Mesothelial cell of epicardium (in vitro differentiated cells): ENCODE data around the gene EMX2. TPM values are rescaled to one million over a fixed set of nuclear protein-coding genes. Genes with fewer than 3 reads are reported as not detected.
A peak's percentile ranks its signal among the peaks of the same experiment; 100 is the strongest.

ENCODE experiments used
- DNase-seq, 2 experiments: peaks; one replicate each; pipeline ENCODE4 v3.0.0; 2021; ENCODE audit warnings: low spot score in 2 of 2; ENCODE audit not compliant: unreplicated experiment in 2 of 2
- H3K27ac Mint-ChIP-seq: 2 replicates; pipeline ENCODE4 v1.8.0; 2021; ENCODE audit warnings: mixed read lengths
- H3K27me3 Mint-ChIP-seq: 2 replicates; pipeline ENCODE4 v1.8.0; 2021; ENCODE audit warnings: low read depth, mixed read lengths
- H3K36me3 Mint-ChIP-seq: 2 replicates; pipeline ENCODE4 v1.8.0; 2021; ENCODE audit warnings: mixed read lengths
- H3K4me1 Mint-ChIP-seq: 2 replicates; pipeline ENCODE4 v1.8.0; 2021; ENCODE audit warnings: mixed read lengths
- H3K4me3 Mint-ChIP-seq: 2 replicates; pipeline ENCODE4 v1.8.0; 2021; ENCODE audit warnings: mild to moderate bottlenecking, moderate library complexity, mixed read lengths
- H3K9me3 Mint-ChIP-seq: 2 replicates; pipeline ENCODE4 v1.8.0; 2021; ENCODE audit warnings: mixed read lengths
- CTCF ChIP-seq: fragments of 200-600 bp; sonication (generic); IDR thresholded peaks from one replicate; pipeline ENCODE4 v1.5.0; 2021; ENCODE audit warnings: antibody characterized with exemption; ENCODE audit not compliant: unreplicated experiment
- total RNA-seq: library from RNA; stranded (reverse); gene quantifications from 3 replicates; pipeline ENCODE4 v1.2.1, GENCODE V29; 2021

Gene EMX2
- total RNA-seq, 1 donor from 2014 or later: 2.8 TPM

GRCh38 chr10:117544004-117544701, 1.6 kb downstream of the EMX2 start:
- Mint-ChIP-seq H3K27me3 (peaks cover 96% of the 10 kb centered on the region), H3K36me3 (peaks cover 1% of the 10 kb centered on the region), H3K27ac (peak overlapping the region; percentile 59), H3K4me3 (peak overlapping the region; percentile 65), H3K9me3 (no peaks in the 10 kb centered on the region), H3K4me1 (peaks cover 25% of the 10 kb centered on the region)
- no peak for TF ChIP-seq CTCF
- DNase-seq: peak in 1 of 2 experiments; percentile 52

- H3K9me3 Mint-ChIP-seq: no peaks in the 10 kb centered on the region
- TF ChIP-seq CTCF: no peak
- DNase-seq: peak in 1 of 2 experiments; percentile 46
- H3K4me1 Mint-ChIP-seq: peaks cover 25% of the 10 kb centered on the region
- peaks cover 1% of the 10 kb centered on the region for H3K36me3 Mint-ChIP-seq
- peak overlapping the region; percentile 65 for H3K4me3 Mint-ChIP-seq
- peak overlapping the region; percentile 59 for H3K27ac Mint-ChIP-seq
- H3K27me3 Mint-ChIP-seq: peaks cover 96% of the 10 kb centered on the region
These were observed 2.2 kb downstream of the EMX2 start for GRCh38 chr10:117544711-117545140.

- no peak for DNase-seq
- H3K4me1 Mint-ChIP-seq: peaks cover 25% of the 10 kb centered on the region
- H3K9me3 Mint-ChIP-seq: no peaks in the 10 kb centered on the region
- peaks cover 1% of the 10 kb centered on the region for H3K36me3 Mint-ChIP-seq
- TF ChIP-seq CTCF: no peak
- H3K4me3 Mint-ChIP-seq: peak overlapping the region; percentile 65
- no peak overlapping the region for H3K27ac Mint-ChIP-seq
- H3K27me3 Mint-ChIP-seq: peaks cover 96% of the 10 kb centered on the region
These were observed 2.8 kb downstream of the EMX2 start for GRCh38 chr10:117545141-117546019.

GRCh38 chr10:117546020-117546580, 3.6 kb downstream of the EMX2 start:
- peaks cover 24% of the 10 kb centered on the region for H3K4me1 Mint-ChIP-seq
- no peak for TF ChIP-seq CTCF
- peaks cover 1% of the 10 kb centered on the region for H3K36me3 Mint-ChIP-seq
- H3K9me3 Mint-ChIP-seq: no peaks in the 10 kb centered on the region
- peaks cover 96% of the 10 kb centered on the region for H3K27me3 Mint-ChIP-seq
- H3K27ac Mint-ChIP-seq: no peak overlapping the region
- H3K4me3 Mint-ChIP-seq: peak overlapping the region; percentile 8
- DNase-seq: no peak

GRCh38 chr10:117546581-117547015, 4.1 kb downstream of the EMX2 start:
- no peak for TF ChIP-seq CTCF
- peaks cover 1% of the 10 kb centered on the region for H3K36me3 Mint-ChIP-seq
- peaks cover 23% of the 10 kb centered on the region for H3K4me1 Mint-ChIP-seq
- peaks cover 96% of the 10 kb centered on the region for H3K27me3 Mint-ChIP-seq
- no peaks in the 10 kb centered on the region for H3K9me3 Mint-ChIP-seq
- H3K4me3 Mint-ChIP-seq: no peak overlapping the region
- H3K27ac Mint-ChIP-seq: no peak overlapping the region
- no peak for DNase-seq
